A673 (cell line): ENCODE measurements around the gene PDE9A. TPM values are rescaled to one million over a fixed set of nuclear protein-coding genes. Genes with fewer than 3 reads are reported as not detected.

Experiments
- BruUV-seq: library from RNA; stranded (reverse); fragments of 400-500 nt; replicated peaks from 2 replicates; lab custom pipeline; 2021; lab: Mats Ljungman, UMichigan
- CTCF ChIA-PET: fragments of 300-600 bp; sonication (Branson Sonifier 250); formaldehyde crosslinking; loops from one replicate; lab custom pipeline; 2022; ENCODE audit warnings: antibody characterized with exemption; lab: Charles Lee
- POLR2A ChIA-PET: fragments of 300-600 bp; sonication (Branson Sonifier 250); formaldehyde crosslinking; loops from one replicate; lab custom pipeline; 2022; ENCODE audit warnings: antibody characterized with exemption; ENCODE audit not compliant: low non-redundant PET; lab: Charles Lee
- DNase-seq: peaks from one replicate; pipeline ENCODE4 v3.0.0-alpha.2; 2015; ENCODE audit warnings: low spot score
- H3K27ac ChIP-seq: fragments of 200-600 bp; sonication (generic); 2 replicates; pipeline ENCODE4 v1.5.1; 2016; ENCODE audit warnings: mixed run types, low read depth, mild to moderate bottlenecking, mixed read lengths, antibody characterized with exemption, low read length; ENCODE audit not compliant: poor library complexity, severe bottlenecking
- H3K27me3 ChIP-seq: fragments of 200-600 bp; sonication (generic); replicated peaks from 2 replicates; pipeline ENCODE4 v1.6.1; 2017; ENCODE audit warnings: mixed run types, low read depth, mild to moderate bottlenecking, mixed read lengths, antibody characterized with exemption, low read length; ENCODE audit not compliant: insufficient read depth, poor library complexity
- H3K36me3 ChIP-seq: fragments of 200-600 bp; sonication (generic); 2 replicates; pipeline ENCODE4 v1.6.1; 2016; ENCODE audit warnings: mixed run types, mild to moderate bottlenecking, mixed read lengths, antibody characterized with exemption, low read length; ENCODE audit not compliant: insufficient read depth, poor library complexity, severe bottlenecking
- H3K4me1 ChIP-seq: fragments of 200-600 bp; sonication (generic); 2 replicates; pipeline ENCODE4 v1.6.1; 2017; ENCODE audit warnings: mixed run types, mild to moderate bottlenecking, mixed read lengths, antibody characterized with exemption, low read length; ENCODE audit not compliant: insufficient read depth, poor library complexity, severe bottlenecking
- H3K4me3 ChIP-seq: fragments of 200-600 bp; sonication (generic); 2 replicates; pipeline ENCODE4 v1.5.1; 2016; ENCODE audit warnings: low read depth, mixed run types, mild to moderate bottlenecking, mixed read lengths, low read length; ENCODE audit not compliant: poor library complexity, severe bottlenecking
- H3K9me3 ChIP-seq: fragments of 200-600 bp; sonication (generic); 2 replicates; pipeline ENCODE4 v1.6.1; 2016; ENCODE audit warnings: mixed run types, low read depth, mild to moderate bottlenecking, mixed read lengths, antibody characterized with exemption, low read length; ENCODE audit not compliant: poor library complexity, severe bottlenecking
- CTCF ChIP-seq: fragments of 300-800, 200-600 bp; sonication (generic); conservative IDR thresholded peaks from 2 replicates; pipeline ENCODE4 v1.5.1; 2017; ENCODE audit warnings: low read depth, mild to moderate bottlenecking, antibody characterized with exemption, low read length, moderate library complexity, mixed read lengths
- EZH2 ChIP-seq: fragments of 200-600 bp; sonication (generic); IDR thresholded peaks from 2 replicates; pipeline ENCODE4 v1.6.1; 2017; ENCODE audit warnings: borderline replicate concordance, low read depth, mild to moderate bottlenecking, mixed read lengths, antibody characterized with exemption, low read length; ENCODE audit not compliant: poor library complexity, severe bottlenecking
- intact Hi-C: fragments of 100-400 bp; cut with micrococcal nuclease; formaldehyde crosslinking; loops from one replicate; pipeline ENCODE4 v1.10.0; 2022; ENCODE audit not compliant: unreplicated experiment
- total RNA-seq: library from RNA; stranded (reverse); gene quantifications from 2 replicates; pipeline ENCODE4 v1.2.3, GENCODE V29; 2021

The PDE9A gene
- total RNA-seq, 1 experiment from 2014 or later: 14.3 TPM

- BruUV-seq: no TSS peak
- H3K4me1 ChIP-seq: peaks cover 34% of the 10 kb centered on the region
- no peak overlapping the region for H3K4me3 ChIP-seq
- DNase-seq: no peak
- intact Hi-C loops: no loop called here
- H3K27ac ChIP-seq: no peak overlapping the region
- H3K27me3 ChIP-seq: no peaks in the 10 kb centered on the region
- no peaks in the 10 kb centered on the region for H3K36me3 ChIP-seq
- TF ChIP-seq CTCF (no peak), EZH2 (no peak)
- ChIA-PET CTCF (no interaction called here), POLR2A (no interaction called here)
- no peaks in the 10 kb centered on the region for H3K9me3 ChIP-seq
These were observed 24.2 kb downstream of the PDE9A start for GRCh38 chr21:42677339-42678321.

- TF ChIP-seq EZH2: no peak
- TF ChIP-seq CTCF: no peak
- ChIA-PET POLR2A (no interaction called here), CTCF (no interaction called here)
- Histone ChIP-seq H3K9me3 (no peaks in the 10 kb centered on the region), H3K4me1 (peaks cover 22% of the 10 kb centered on the region), H3K27me3 (no peaks in the 10 kb centered on the region), H3K4me3 (no peak overlapping the region), H3K27ac (no peak overlapping the region), H3K36me3 (no peaks in the 10 kb centered on the region)
- DNase-seq: no peak
- BruUV-seq: no TSS peak
- intact Hi-C loops: no loop called here
These were observed 25.3 kb downstream of the PDE9A start for GRCh38 chr21:42678618-42679295.

DNA sequence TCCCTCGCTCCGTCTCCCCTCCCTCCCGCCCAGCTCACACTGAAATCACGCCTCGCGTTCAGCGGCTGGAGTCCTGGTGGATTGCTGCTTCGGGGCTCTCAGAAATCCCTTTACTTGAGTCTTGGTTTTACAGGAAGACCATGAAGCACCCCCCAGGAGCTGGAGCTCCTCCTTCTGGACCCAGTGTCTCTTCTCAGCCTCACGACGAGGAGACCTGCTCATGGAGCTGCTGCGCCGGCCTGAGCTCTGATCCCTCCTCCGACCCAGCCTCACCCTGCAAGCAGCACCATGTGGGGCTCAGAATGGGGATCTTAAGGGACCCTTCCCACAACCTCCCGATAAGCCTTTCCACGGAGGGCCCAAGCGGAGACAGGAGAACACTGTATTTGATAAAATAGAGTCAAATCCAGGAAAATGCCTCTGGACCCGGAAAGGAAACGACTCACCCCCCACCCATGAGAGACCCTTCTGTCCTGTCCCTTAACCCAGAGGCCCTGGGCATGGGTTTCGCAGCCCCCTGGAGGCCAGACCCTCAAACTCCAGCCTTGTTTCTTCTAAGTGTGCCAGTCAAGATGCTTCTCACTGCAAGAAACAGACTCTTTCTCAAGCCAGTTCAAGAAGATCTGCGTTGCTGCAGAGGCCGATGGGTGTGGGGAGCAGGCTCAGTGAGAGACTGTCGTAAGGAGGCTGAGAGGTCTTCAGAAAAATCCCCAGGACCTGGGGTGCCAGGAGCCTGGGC lies 26.1 kb downstream of the PDE9A start:
- CTCF ChIA-PET: no interaction called here
- no peak overlapping the region for H3K4me3 ChIP-seq
- POLR2A ChIA-PET: no interaction called here
- intact Hi-C loops: no loop called here
- H3K4me1 ChIP-seq: peaks cover 15% of the 10 kb centered on the region
- no peaks in the 10 kb centered on the region for H3K36me3 ChIP-seq
- DNase-seq: no peak
- no TSS peak for BruUV-seq
- no peak for TF ChIP-seq CTCF
- TF ChIP-seq EZH2: no peak
- H3K27ac ChIP-seq: no peak overlapping the region
- H3K27me3 ChIP-seq: no peaks in the 10 kb centered on the region
- no peaks in the 10 kb centered on the region for H3K9me3 ChIP-seq
